GM18505 (cell line): ENCODE measurements around the gene P2RX3.

ENCODE experiments used
- ATAC-seq: cut with Tn5 transposase; IDR thresholded peaks from one replicate; pipeline ENCODE4 v1.9.1; 2021; ENCODE audit not compliant: unreplicated experiment
- POLR2A ChIP-seq: IDR thresholded peaks from 4 replicates; pipeline ENCODE4 v1.6.1; 2011; ENCODE audit warnings: borderline replicate concordance; ENCODE audit not compliant: insufficient read depth, insufficient read length; ENCODE audit errors: extremely low read depth

P2RX3 gene

DNA sequence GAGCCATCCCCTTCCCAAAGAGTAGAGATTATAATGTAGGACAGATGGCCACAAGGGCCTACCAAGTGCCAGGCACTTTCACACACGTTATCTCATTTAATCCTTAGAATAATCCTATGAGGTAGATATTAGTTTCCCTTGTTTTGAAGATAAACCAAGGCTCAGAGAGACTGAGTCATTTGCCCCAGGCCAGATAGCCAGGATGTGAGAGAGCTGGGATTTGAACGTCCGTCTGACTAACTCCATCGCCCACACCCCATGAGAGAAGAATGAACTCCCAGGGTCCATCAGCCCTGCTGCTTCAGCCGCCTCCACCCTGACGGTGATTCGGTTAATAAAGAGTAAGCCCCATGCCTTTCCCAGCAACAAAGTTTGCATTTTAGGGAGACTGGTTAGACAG is 32.1 kb downstream of the P2RX3 start:
- TF ChIP-seq POLR2A, result no peak
- no peak for ATAC-seq

DNA sequence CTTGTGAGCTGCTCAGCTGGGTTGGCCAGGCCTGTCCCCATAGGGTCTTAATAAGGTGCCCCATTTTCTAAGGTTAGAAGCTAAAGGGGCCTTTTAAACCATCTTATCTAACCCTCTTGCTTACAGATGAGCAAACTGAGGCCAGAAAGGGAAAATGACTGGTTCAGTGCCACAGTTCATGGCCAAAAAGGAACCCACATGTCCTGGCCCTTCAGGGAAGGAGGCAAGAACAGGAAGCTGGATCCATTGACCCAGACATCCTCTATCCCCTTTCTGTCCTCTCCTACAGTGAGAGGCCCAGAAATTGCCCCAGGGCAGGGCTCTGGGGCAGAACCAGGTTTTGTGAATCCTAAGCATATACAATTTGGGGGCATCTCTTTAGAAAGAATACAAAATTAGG is 32.8 kb downstream of the P2RX3 start:
- no peak for ATAC-seq
- TF ChIP-seq POLR2A, result no peak

DNA sequence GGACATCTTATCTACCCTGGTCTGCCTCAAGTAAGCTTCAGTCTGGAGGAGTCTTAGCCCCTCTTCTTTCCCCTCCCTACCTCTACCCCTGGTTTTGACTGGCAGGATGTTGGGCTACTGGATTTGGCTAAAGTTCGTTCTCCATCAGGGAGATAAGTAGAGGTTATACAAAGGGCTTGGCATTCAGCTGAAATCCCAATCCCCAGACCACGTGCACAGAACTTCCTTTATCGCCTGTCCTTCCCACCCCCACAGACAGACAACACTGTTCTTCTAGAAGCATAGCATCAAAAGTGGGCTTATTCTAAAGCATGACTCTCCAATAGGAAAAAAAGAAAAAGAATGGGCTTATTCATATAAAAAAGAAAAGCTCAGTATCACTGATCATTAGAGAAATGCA is 35.0 kb downstream of the P2RX3 start:
- no peak for TF ChIP-seq POLR2A
- no peak for ATAC-seq

DNA sequence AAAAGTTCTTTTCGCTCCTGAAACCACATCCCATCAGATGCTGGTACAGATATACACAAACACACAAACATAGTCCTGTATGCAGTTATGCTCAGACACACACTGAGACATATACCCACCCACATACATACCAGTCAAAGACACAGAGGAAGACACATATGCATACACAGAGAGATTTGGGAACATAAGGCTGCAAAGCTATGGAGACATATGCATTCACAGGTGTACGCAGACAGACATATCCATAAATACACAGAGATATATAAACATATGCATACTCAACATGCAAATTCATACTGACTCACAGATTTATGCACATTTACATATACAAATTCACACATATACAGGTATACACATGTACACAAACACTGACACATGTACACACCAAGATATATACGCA is 36.8 kb downstream of the P2RX3 start:
- no peak for ATAC-seq
- no peak for TF ChIP-seq POLR2A

DNA sequence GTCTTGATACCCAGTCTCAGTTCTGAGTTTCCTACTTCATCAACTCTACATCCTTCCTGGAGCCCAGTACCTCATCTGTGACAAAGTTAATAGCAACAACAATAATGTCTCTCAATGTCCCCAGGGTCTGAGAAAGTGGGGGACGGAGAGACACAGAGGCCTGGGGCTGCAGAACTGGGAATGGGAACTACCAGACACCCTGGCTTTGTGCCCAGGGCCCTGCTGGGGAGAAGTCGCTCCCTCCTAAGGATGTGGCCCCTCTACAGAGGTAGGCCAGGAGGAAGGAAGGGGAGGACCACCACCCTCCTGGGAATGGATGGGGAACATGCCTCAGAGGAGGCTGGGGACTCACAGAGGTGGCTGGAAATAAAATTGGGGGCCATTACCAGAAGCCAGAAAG is 37.3 kb downstream of the P2RX3 start:
- ATAC-seq, result no peak
- no peak for TF ChIP-seq POLR2A

DNA sequence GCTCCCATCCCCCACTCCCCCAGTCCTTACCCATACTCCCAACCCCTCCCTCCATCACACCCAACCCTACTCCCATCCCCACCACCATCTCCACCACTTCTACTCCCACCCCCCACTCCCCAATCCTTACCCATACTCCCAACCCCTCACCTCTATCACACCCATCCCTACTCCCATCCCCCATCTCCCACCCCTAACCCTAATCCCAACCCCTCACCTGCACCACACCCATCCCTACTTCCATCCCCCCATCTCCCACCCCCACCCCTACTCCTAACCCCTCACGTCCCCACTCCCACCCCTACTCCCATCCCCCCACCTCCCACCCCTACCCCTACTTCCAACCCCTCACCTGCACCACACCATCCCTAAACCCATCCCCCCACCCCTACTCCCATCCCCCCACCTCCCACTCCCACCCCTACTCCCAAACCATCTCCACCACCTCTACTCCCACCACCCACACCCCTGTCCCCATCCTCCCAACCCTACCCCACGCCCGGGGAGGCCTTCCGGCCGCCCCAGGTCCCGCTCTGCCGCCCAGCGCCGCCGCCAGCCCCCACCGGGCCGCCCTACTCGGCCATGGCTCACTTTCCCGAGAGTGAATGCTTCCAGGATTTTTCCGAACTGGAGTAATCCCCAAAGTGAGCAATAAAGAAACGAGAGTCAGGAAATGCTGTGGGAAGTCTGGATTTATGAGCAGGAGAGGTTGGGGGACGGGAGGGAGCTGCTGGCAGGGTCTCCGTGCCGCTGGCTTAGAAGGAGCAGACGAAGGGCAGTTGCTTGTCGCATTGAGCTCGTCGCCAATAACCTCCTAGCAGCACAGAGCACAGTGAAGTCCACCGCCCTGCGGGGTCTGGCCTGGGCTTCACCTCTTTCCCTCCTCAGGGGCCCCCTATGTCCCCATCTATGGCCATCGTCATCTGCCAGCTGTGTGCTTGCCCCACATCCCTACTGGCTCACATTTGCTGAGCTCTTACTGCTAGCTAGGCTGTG is 38.2 kb downstream of the P2RX3 start:
- ATAC-seq, result no peak
- TF ChIP-seq POLR2A, result no peak

DNA sequence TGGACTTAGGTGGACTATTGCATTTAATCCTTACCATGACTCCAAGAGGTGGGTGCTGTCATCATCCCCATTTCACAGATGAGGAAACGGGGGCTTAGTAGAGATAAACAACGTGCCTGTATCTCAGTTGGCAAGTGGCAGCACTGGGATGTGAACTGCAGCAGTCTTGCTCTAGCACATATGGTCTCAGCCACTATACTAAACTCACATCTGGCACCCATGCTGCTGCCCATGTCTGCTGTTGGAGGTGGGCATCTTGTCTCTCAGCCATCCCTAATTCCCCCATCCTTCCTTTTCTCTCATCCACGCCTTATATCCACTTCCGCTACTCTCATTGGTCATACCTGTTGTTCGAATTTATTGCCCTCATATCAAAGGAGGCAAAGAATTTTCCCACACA is 39.0 kb downstream of the P2RX3 start:
- no peak for ATAC-seq

DNA sequence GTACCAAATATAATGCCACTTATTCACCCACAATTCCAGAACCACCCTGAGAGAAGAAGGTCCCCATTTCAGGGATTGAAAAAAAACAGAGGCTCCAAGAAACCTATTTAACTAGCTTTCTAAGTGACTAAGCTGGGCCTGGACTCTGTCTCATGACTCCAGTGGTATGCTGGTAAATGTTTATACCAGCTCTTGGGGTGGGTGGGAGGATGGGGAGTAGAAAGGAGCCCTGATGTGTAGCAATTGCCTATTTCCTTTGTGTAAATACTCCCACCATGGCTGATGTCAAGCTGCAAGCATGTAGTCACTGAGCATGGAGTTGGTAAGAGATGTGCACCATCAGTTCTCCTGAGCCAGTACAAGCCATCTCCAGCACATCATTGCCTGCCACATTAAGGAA is 40.0 kb downstream of the P2RX3 start:
- no peak for TF ChIP-seq POLR2A
- no peak for ATAC-seq

More for the DNA sequence above, 39.0 kb downstream of the P2RX3 start:
- no peak for TF ChIP-seq POLR2A

DNA sequence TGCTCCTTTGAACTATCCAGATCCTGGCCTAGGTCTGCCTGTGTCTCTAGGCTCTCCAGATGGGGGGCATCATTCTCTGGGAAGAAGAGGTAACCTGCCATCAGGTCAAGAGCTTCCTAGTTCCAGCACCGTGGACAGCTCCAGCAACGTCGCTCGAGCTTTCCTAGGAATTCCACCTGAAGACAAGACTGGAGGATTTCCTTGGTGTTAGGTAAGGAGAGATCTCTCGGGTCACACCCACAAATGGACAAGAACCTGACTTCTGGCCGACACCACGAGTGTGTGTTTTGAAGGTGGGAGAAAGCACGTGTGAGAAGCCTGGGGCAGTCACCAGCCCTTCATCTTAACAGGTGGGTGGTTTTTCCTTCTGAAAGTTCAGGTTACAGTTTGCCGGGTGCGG is 41.6 kb downstream of the P2RX3 start:
- no peak for ATAC-seq
- no peak for TF ChIP-seq POLR2A

DNA sequence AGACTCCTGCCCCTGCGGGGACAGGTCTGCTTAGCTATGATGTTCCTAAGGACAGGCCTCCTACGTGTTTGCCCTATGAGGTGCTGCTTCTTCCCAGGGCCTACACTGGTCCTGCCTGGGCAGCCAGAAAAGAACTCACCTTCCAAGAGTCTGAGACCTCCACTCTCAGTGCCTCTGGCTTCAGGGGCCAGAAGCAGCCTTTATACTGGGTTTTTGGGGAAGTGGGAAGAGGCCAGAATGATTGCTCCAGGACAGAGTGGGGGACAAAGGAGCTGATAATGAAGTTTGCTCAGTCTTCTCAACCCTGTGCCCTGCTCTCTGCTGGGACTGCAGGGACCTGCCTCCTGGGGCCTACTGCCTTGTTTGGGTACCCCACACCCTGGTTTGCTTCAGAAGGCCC is 42.8 kb downstream of the P2RX3 start, which contains the start of gene PRG3:
Gene PRG3 (minus strand): TSS at position 176 of the 400 bp plus-strand sequence. CDS start 442 bp downstream, outside the sequence.
- ATAC-seq, result no peak

DNA sequence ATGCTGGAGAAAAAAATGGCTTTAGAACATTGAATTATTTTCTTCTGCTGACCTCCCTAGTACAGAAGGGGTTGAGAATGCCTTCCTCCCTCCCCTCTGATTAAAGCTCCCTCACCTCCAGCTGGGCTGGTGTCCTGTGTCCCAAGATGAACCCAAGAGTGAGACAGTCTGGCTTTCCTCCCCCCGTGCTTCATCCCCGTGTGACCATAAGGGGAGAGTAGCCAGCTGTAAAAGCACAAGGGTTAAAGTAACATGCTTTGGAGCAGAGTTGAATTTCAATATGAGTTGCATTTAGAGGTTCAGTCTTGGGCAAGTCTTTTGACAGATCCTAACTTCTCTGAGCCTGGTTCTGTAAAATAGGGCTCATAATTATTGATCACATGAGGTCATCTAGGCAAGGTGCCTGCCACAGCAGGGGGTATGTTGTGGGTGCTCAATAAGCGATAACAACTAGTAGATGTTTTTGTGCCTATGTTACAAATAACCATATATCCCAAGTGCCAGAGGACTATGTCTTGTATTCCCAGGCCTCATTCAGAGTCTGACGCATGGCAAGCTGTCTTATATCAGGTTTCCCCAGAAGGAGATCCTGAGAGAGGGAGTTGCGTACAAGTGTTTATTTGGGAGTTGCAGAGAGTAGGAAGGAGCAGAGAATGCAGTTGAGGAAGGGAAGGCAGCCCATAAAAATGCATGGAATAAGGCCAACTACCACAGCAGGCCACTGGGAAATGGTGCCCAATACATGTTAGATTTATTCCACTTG is 48.2 kb downstream of the P2RX3 start:
- no peak for TF ChIP-seq POLR2A
- no peak for ATAC-seq

More for the DNA sequence above, 42.8 kb downstream of the P2RX3 start, which contains the start of gene PRG3:
- no peak for TF ChIP-seq POLR2A

DNA sequence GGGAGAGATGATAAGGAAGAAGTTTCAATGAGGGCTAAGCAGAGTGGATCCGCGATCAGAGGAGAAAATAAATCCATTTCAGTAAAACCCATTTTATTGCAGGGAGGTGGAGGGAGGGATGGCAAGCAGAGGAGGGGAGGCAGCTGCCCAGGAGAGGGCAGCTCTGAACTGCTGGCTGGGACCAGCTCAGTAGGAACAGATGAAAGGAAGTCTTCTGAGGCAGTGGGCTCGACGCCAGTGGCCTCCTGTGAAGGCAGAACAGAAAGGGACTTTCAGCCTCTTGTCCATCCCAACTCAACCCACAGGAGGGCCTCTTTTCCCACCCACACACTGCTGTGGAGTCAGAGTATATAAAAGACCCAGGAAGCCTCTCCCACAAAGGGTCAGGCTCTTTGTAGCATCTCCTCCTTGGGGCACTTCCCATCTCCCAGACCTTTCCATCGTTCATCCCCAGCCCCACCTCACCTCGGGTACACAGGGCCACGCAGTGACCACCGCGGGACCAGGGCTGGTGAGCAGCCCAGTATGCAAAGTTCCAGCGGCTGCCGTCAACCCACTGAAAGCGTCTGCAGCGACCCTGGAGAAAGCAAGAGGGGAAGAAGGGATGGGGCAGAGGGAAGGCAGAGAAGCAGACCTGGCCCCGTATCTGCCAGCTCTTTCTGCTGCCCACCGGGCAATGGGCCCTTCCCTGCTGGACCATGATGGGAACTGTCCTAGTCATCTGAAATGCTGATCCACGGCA is 49.3 kb downstream of the P2RX3 start:
- ATAC-seq, result no peak
- TF ChIP-seq POLR2A, result no peak

DNA sequence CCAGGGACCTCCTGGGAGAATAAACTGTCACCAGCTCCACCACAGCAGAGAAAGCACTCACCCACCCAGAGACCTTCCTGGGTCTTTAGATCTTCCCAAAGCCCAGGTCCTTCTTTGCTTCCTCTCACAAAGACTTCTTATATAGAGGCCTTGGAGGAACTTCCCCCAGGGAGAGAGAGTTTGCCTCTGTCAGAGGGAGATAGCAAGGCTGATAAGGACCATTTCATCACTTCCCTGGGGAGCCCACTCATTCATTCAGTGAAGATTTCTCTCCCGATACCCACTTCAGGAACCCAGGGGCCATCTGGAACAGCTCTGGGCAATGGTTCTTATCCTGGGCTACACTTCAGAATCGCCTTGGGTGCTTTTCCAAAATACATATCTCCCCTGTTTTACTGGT is 52.4 kb downstream of the P2RX3 start, which contains the start of gene PRG2:
Gene PRG2 (minus strand): TSS at position 116 of the 400 bp plus-strand sequence. CDS start 706 bp downstream, outside the sequence.
- no peak for TF ChIP-seq POLR2A
- ATAC-seq, result no peak
